ENCODE results near the gene CUEDC1.

The CUEDC1 gene

GRCh38 chr17:57892146-57892819 is 62.9 kb downstream of the CUEDC1 start:
- Histone ChIP-seq H4K91ac (ENCODE audit: low read depth, low read length, poor library complexity) (no peak overlapping the region), H2BK120ac (ENCODE audit: low read depth, low read length) (peak overlapping the region; percentile 81), H4K8ac (ENCODE audit: low read depth, low read length) (no peak overlapping the region), H3K4me1 (ENCODE audit: control insufficient read depth in 2 of 2, insufficient read depth in 1 of 2, low read depth in 1 of 2, low read length in 2 of 2) (peaks cover 20 to 24% of the 10 kb centered on the region in 2 donors), H3K18ac (ENCODE audit: low read length) (peak overlapping the region; percentile 73), H3K36me3 (replicated peaks in 1 of 2; ENCODE audit: control insufficient read depth in 2 of 2, insufficient read depth in 2 of 2, low read length in 2 of 2) (peaks cover 0 to 10% of the 10 kb centered on the region in 2 donors), H2AK5ac (ENCODE audit: low read depth, low read length) (peak overlapping the region; percentile 98), H2BK5ac (ENCODE audit: low read length) (peak overlapping the region; percentile 69), H3K9ac (ENCODE audit: low read depth, low read length, poor library complexity) (no peak overlapping the region), H3K4me2 (ENCODE audit: insufficient read depth, low read length, poor library complexity, severe bottlenecking) (no peak overlapping the region), H2BK12ac (ENCODE audit: low read length) (peak overlapping the region; percentile 85), H2AFZ (ENCODE audit: low read length) (no peak overlapping the region), H3K4me3 (ENCODE audit: low read length in 2 of 2) (no peak overlapping the region), H3K4ac (ENCODE audit: low read length) (no peak overlapping the region), H3K27me3 (ENCODE audit: control insufficient read depth in 3 of 3, insufficient read depth in 3 of 3, low read depth in 1 of 3, low read length in 3 of 3) (no peaks in the 10 kb centered on the region), H2BK15ac (ENCODE audit: low read length) (peak overlapping the region; percentile 98), H3K79me1 (ENCODE audit: low read depth, low read length) (peaks cover 3% of the 10 kb centered on the region), H3K23ac (ENCODE audit: low read depth, low read length, poor library complexity) (no peak overlapping the region), H3K14ac (ENCODE audit: low read length) (no peak overlapping the region), H3K27ac (replicated peaks; ENCODE audit: low read length) (peak overlapping the region; percentile 95), H3K9me3 (replicated peaks in 1 of 2; ENCODE audit: control insufficient read depth in 2 of 2, insufficient read depth in 1 of 2, low read depth in 1 of 2, low read length in 2 of 2) (no peaks in the 10 kb centered on the region)
- no CpG with 5 or more reads among the region's 6 CpGs for WGBS, 2 donors (ENCODE audit: extremely low coverage in 2 of 2, insufficient read length in 2 of 2, insufficient replicate concordance in 1 of 2)
- peak; percentile 83 for DNase-seq (ENCODE audit: low spot score)

- H2BK12ac ChIP-seq (ENCODE audit: low read length) = peak overlapping the region; percentile 67
- peaks cover 3% of the 10 kb centered on the region for H3K79me1 ChIP-seq (ENCODE audit: low read depth, low read length)
- peaks cover 0 to 12% of the 10 kb centered on the region in 2 donors for H3K36me3 ChIP-seq (replicated peaks in 1 of 2; ENCODE audit: control insufficient read depth in 2 of 2, insufficient read depth in 2 of 2, low read length in 2 of 2)
- H2BK15ac ChIP-seq (ENCODE audit: low read length) = no peak overlapping the region
- H2AK5ac ChIP-seq (ENCODE audit: low read depth, low read length) = peak overlapping the region; percentile 51
- no peak overlapping the region for H3K9ac ChIP-seq (ENCODE audit: low read depth, low read length, poor library complexity)
- no peak overlapping the region for H3K23ac ChIP-seq (ENCODE audit: low read depth, low read length, poor library complexity)
- no peak overlapping the region for H2AFZ ChIP-seq (ENCODE audit: low read length)
- no peak overlapping the region for H3K4me2 ChIP-seq (ENCODE audit: insufficient read depth, low read length, poor library complexity, severe bottlenecking)
- H2BK5ac ChIP-seq (ENCODE audit: low read length) = no peak overlapping the region
- no peak overlapping the region for H4K91ac ChIP-seq (ENCODE audit: low read depth, low read length, poor library complexity)
- no peak overlapping the region for H4K8ac ChIP-seq (ENCODE audit: low read depth, low read length)
- H3K18ac ChIP-seq (ENCODE audit: low read length) = peak overlapping the region; percentile 84
- no peak overlapping the region for H3K4me3 ChIP-seq (ENCODE audit: low read length in 2 of 2)
- no peak overlapping the region for H3K14ac ChIP-seq (ENCODE audit: low read length)
- no peak for DNase-seq (ENCODE audit: low spot score)
- H3K9me3 ChIP-seq (replicated peaks in 1 of 2; ENCODE audit: control insufficient read depth in 2 of 2, insufficient read depth in 1 of 2, low read depth in 1 of 2, low read length in 2 of 2) = no peaks in the 10 kb centered on the region
- H2BK120ac ChIP-seq (ENCODE audit: low read depth, low read length) = no peak overlapping the region
- peaks cover 20 to 24% of the 10 kb centered on the region in 2 donors for H3K4me1 ChIP-seq (ENCODE audit: control insufficient read depth in 2 of 2, insufficient read depth in 1 of 2, low read depth in 1 of 2, low read length in 2 of 2)
- no peak overlapping the region for H3K27ac ChIP-seq (replicated peaks; ENCODE audit: low read length)
- H3K27me3 ChIP-seq (ENCODE audit: control insufficient read depth in 3 of 3, insufficient read depth in 3 of 3, low read depth in 1 of 3, low read length in 3 of 3) = no peaks in the 10 kb centered on the region
- no CpG with 5 or more reads among the region's 4 CpGs for WGBS, 2 donors (ENCODE audit: extremely low coverage in 2 of 2, insufficient read length in 2 of 2, insufficient replicate concordance in 1 of 2)
- no peak overlapping the region for H3K4ac ChIP-seq (ENCODE audit: low read length)
These were observed 64.4 kb downstream of the CUEDC1 start for GRCh38 chr17:57890857-57891232.

- no peak overlapping the region for H4K8ac ChIP-seq (ENCODE audit: low read depth, low read length)
- no peak overlapping the region for H3K23ac ChIP-seq (ENCODE audit: low read depth, low read length, poor library complexity)
- no peak for DNase-seq (ENCODE audit: low spot score)
- no peak overlapping the region for H3K4me3 ChIP-seq (ENCODE audit: low read length in 2 of 2)
- H3K14ac ChIP-seq (ENCODE audit: low read length) = no peak overlapping the region
- H3K4me1 ChIP-seq (ENCODE audit: control insufficient read depth in 2 of 2, insufficient read depth in 1 of 2, low read depth in 1 of 2, low read length in 2 of 2) = peaks cover 15 to 17% of the 10 kb centered on the region in 2 donors
- no peak overlapping the region for H2BK120ac ChIP-seq (ENCODE audit: low read depth, low read length)
- peaks cover 0 to 19% of the 10 kb centered on the region in 2 donors for H3K36me3 ChIP-seq (replicated peaks in 1 of 2; ENCODE audit: control insufficient read depth in 2 of 2, insufficient read depth in 2 of 2, low read length in 2 of 2)
- no peak overlapping the region for H3K4me2 ChIP-seq (ENCODE audit: insufficient read depth, low read length, poor library complexity, severe bottlenecking)
- no peak overlapping the region for H3K9ac ChIP-seq (ENCODE audit: low read depth, low read length, poor library complexity)
- peaks cover 3% of the 10 kb centered on the region for H3K79me1 ChIP-seq (ENCODE audit: low read depth, low read length)
- peak overlapping the region; percentile 84 for H3K18ac ChIP-seq (ENCODE audit: low read length)
- no peaks in the 10 kb centered on the region for H3K9me3 ChIP-seq (replicated peaks in 1 of 2; ENCODE audit: control insufficient read depth in 2 of 2, insufficient read depth in 1 of 2, low read depth in 1 of 2, low read length in 2 of 2)
- no peak overlapping the region for H2AFZ ChIP-seq (ENCODE audit: low read length)
- WGBS, 2 donors (ENCODE audit: extremely low coverage in 2 of 2, insufficient read length in 2 of 2, insufficient replicate concordance in 1 of 2) = no CpG with 5 or more reads among the region's 11 CpGs
- no peak overlapping the region for H4K91ac ChIP-seq (ENCODE audit: low read depth, low read length, poor library complexity)
- H3K4ac ChIP-seq (ENCODE audit: low read length) = no peak overlapping the region
- H3K27me3 ChIP-seq (ENCODE audit: control insufficient read depth in 3 of 3, insufficient read depth in 3 of 3, low read depth in 1 of 3, low read length in 3 of 3) = no peaks in the 10 kb centered on the region
- H2BK15ac ChIP-seq (ENCODE audit: low read length) = no peak overlapping the region
- H2AK5ac ChIP-seq (ENCODE audit: low read depth, low read length) = peak overlapping the region; percentile 51
- H2BK12ac ChIP-seq (ENCODE audit: low read length) = peak overlapping the region; percentile 67
- H2BK5ac ChIP-seq (ENCODE audit: low read length) = no peak overlapping the region
- H3K27ac ChIP-seq (replicated peaks; ENCODE audit: low read length) = no peak overlapping the region
These were observed 65.0 kb downstream of the CUEDC1 start for GRCh38 chr17:57889892-57890856.

- peaks cover 15 to 17% of the 10 kb centered on the region in 2 donors for H3K4me1 ChIP-seq (ENCODE audit: control insufficient read depth in 2 of 2, insufficient read depth in 1 of 2, low read depth in 1 of 2, low read length in 2 of 2)
- H3K4me2 ChIP-seq (ENCODE audit: insufficient read depth, low read length, poor library complexity, severe bottlenecking) = no peak overlapping the region
- no peaks in the 10 kb centered on the region for H3K27me3 ChIP-seq (ENCODE audit: control insufficient read depth in 3 of 3, insufficient read depth in 3 of 3, low read depth in 1 of 3, low read length in 3 of 3)
- H3K18ac ChIP-seq (ENCODE audit: low read length) = no peak overlapping the region
- no peak overlapping the region for H3K27ac ChIP-seq (replicated peaks; ENCODE audit: low read length)
- H2BK120ac ChIP-seq (ENCODE audit: low read depth, low read length) = no peak overlapping the region
- H2BK12ac ChIP-seq (ENCODE audit: low read length) = no peak overlapping the region
- H2AFZ ChIP-seq (ENCODE audit: low read length) = no peak overlapping the region
- H2BK5ac ChIP-seq (ENCODE audit: low read length) = no peak overlapping the region
- no peak overlapping the region for H3K4ac ChIP-seq (ENCODE audit: low read length)
- no peak overlapping the region for H4K8ac ChIP-seq (ENCODE audit: low read depth, low read length)
- no peak overlapping the region for H3K4me3 ChIP-seq (ENCODE audit: low read length in 2 of 2)
- peaks cover 3% of the 10 kb centered on the region for H3K79me1 ChIP-seq (ENCODE audit: low read depth, low read length)
- H3K9me3 ChIP-seq (replicated peaks in 1 of 2; ENCODE audit: control insufficient read depth in 2 of 2, insufficient read depth in 1 of 2, low read depth in 1 of 2, low read length in 2 of 2) = peaks cover 0 to 3% of the 10 kb centered on the region in 2 donors
- no peak for DNase-seq (ENCODE audit: low spot score)
- H4K91ac ChIP-seq (ENCODE audit: low read depth, low read length, poor library complexity) = no peak overlapping the region
- H3K14ac ChIP-seq (ENCODE audit: low read length) = no peak overlapping the region
- H2AK5ac ChIP-seq (ENCODE audit: low read depth, low read length) = peak overlapping the region; percentile 10
- WGBS, 2 donors (ENCODE audit: extremely low coverage in 2 of 2, insufficient read length in 2 of 2, insufficient replicate concordance in 1 of 2) = no CpG with 5 or more reads among the region's 2 CpGs
- H3K9ac ChIP-seq (ENCODE audit: low read depth, low read length, poor library complexity) = no peak overlapping the region
- H3K23ac ChIP-seq (ENCODE audit: low read depth, low read length, poor library complexity) = no peak overlapping the region
- no peak overlapping the region for H2BK15ac ChIP-seq (ENCODE audit: low read length)
- H3K36me3 ChIP-seq (replicated peaks in 1 of 2; ENCODE audit: control insufficient read depth in 2 of 2, insufficient read depth in 2 of 2, low read length in 2 of 2) = peaks cover 0 to 28% of the 10 kb centered on the region in 2 donors
These were observed 66.0 kb downstream of the CUEDC1 start for GRCh38 chr17:57889252-57889651.
